ENCODE data around the gene POU2F2.

DNA sequence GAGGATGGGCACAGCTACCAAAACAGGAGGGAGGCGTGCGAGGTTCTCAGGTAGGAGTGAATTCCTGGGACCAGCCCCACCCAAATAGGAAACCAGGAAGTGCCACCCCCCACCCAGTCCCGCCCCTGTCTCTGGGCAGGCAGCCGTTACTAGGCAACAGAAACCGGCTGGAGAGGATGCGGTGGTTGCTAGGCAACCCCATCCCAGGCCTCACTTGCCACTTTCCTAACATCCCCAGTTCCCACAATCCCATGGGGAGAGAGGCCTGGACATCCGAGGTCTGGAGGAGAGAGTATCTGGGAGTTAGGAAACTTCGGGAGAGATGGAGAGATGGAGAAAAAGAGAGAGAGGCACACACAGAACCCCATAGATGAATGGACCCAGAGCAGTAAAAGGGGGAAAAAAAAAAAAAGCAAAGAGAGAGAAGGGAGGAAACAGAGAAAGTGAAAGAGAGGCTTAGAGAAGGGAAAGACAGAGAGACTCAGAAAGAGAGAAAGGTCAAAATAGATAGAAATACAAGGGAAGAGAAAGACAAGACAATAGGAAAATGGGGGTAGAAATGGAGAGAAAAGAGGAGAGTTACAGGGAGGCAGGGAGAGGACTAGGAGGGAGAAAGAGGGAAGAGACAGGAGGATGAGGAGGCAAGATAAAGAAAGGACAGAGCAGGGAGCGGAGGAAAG lies 66.0 kb downstream of the POU2F2 start:
- TF ChIP-seq CTCF (conservative IDR thresholded peaks at IDR 0.05), result no peak
- no peak for TF ChIP-seq EZH2 (IDR thresholded peaks at IDR 0.05; ENCODE audit: low read depth)
